Effector CD8-positive, alpha-beta T cell (primary cell): ENCODE data around the gene ZNF479.
"Not testable (repeated sequence)": the region's sequence is repeated elsewhere in the genome, so short reads cannot be mapped to it uniquely, and the experiment has no call there.

Source experiments
- DNase-seq: peaks from one replicate; lab custom pipeline; 2025; lab: John Stamatoyannopoulos, UW
- total RNA-seq, 4 experiments: gene quantifications; one replicate each; lab custom pipeline; 2026; lab: John Stamatoyannopoulos, UW

Gene ZNF479
- 0 reads per million in 4 experiments for total RNA-seq

GRCh38 chr7:57132336-57132735, at the start of gene ZNF479:
Gene ZNF479, minus strand, starts transcription at chr7:57132436. Its CDS starts 112 bp downstream, at chr7:57132324.
- not testable (repeated sequence) for DNase-seq

GRCh38 chr7:57182031-57182430, 49.8 kb upstream of the ZNF479 start:
- no peak for DNase-seq

GRCh38 chr7:57181281-57181680, 49.0 kb upstream of the ZNF479 start:
- DNase-seq: no peak

GRCh38 chr7:57179776-57180415, 47.7 kb upstream of the ZNF479 start:
- no peak for DNase-seq

- DNase-seq: no peak
These were observed 46.5 kb upstream of the ZNF479 start for GRCh38 chr7:57178768-57179139.

GRCh38 chr7:57177856-57178767, 45.9 kb upstream of the ZNF479 start:
- no peak for DNase-seq

- no peak for DNase-seq
These were observed 44.8 kb upstream of the ZNF479 start for GRCh38 chr7:57176928-57177635.

GRCh38 chr7:57165285-57165899, 33.2 kb upstream of the ZNF479 start:
- no peak for DNase-seq

GRCh38 chr7:57120123-57120784, 12.0 kb downstream of the ZNF479 start:
- not testable (repeated sequence) for DNase-seq
